Aorta (tissue), 5 donors: ENCODE data around the gene CBLC. TPM values are rescaled to one million over a fixed set of nuclear protein-coding genes. Genes with fewer than 3 reads are reported as not detected.

Experiments
- ATAC-seq: fragments of 200-7000 bp; cut with Tn5 transposase; one replicate; pipeline ENCODE4 v1.9.1; 2022; ENCODE audit warnings: moderate library complexity; ENCODE audit not compliant: low FRiP score
- DNase-seq, 2 donors: peaks; one replicate each; pipeline ENCODE4 v3.0.0-alpha.2; 2020
- H3K27ac ChIP-seq, 2 donors: one replicate each; pipeline ENCODE4 v1.5.1; 2013; ENCODE audit warnings: low read length in 2 of 2, mild to moderate bottlenecking in 2 of 2, moderate library complexity in 2 of 2, control low read depth in 1 of 2, inconsistent platforms in 1 of 2, low read depth in 1 of 2
- H3K27me3 ChIP-seq, 2 donors: one replicate each; pipeline ENCODE4 v1.6.1; 2013; ENCODE audit warnings: control low read depth in 1 of 2, low read length in 1 of 2, mild to moderate bottlenecking in 1 of 2, moderate library complexity in 1 of 2; ENCODE audit not compliant: insufficient read depth in 2 of 2, control insufficient read depth in 1 of 2
- H3K36me3 ChIP-seq, 2 donors: one replicate each; pipeline ENCODE4 v1.6.1; 2013; ENCODE audit warnings: control low read depth in 1 of 2, low read length in 1 of 2, mild to moderate bottlenecking in 1 of 2; ENCODE audit not compliant: insufficient read depth in 2 of 2, control insufficient read depth in 1 of 2
- H3K4me1 ChIP-seq, 2 donors: one replicate each; pipeline ENCODE4 v1.6.1; 2013; ENCODE audit warnings: low read length in 2 of 2, control low read depth in 1 of 2, mild to moderate bottlenecking in 1 of 2, moderate library complexity in 1 of 2; ENCODE audit not compliant: insufficient read depth in 2 of 2, control insufficient read depth in 1 of 2
- H3K4me3 ChIP-seq, 2 donors: one replicate each; pipeline ENCODE4 v1.5.1; 2013; ENCODE audit warnings: low read length in 2 of 2, control low read depth in 1 of 2, mild to moderate bottlenecking in 1 of 2
- H3K9me3 ChIP-seq: one replicate; pipeline ENCODE4 v1.6.1; 2013; ENCODE audit warnings: mild to moderate bottlenecking, low read length; ENCODE audit not compliant: control insufficient read depth
- WGBS, 2 donors: extraction: QIAGEN DNeasy Blood & Tissue Kit; methylation state at CpG; one replicate each; pipeline ENCODE4 v1.1.7; 2013; 5-methylcytosine and 5-hydroxymethylcytosine counted together
- intact Hi-C, 2 donors: fragments of 100-400 bp; cut with DNase I; formaldehyde crosslinking; loops; one replicate each; pipeline versions ENCODE4 v1.14.2 to v1.15.0; 2022
- polyA plus RNA-seq, 2 donors: library from polyadenylated mRNA; stranded (reverse); fragments of 200-250 nt; gene quantifications; one replicate each; pipeline ENCODE4 v1.2.3, GENCODE V29; 2013
- total RNA-seq, 2 donors: library from RNA; stranded (reverse); fragmentation: NEBNext Ultra II Directional; extraction: Animal tissue kit (Norgen Biotek cat#: 25700); gene quantifications; one replicate each; pipeline ENCODE4 v1.2.1, GENCODE V29; 2021
- donor health status: healthy with polysubstance abuse.
- donor health status: Bipolar disorder and iron deficiency.
- donor health status: DM: no; HTN: no; CAD: no.
- donor health status: DM: no; HTN: no; CAD: no.
- donor health status: DM: yes; HTN: yes; CAD: no.

CBLC gene
- total and polyA plus RNA-seq, 4 donors, result 13.3 TPM; not detected in 3

GRCh38 chr19:44809577-44810233 lies 32.0 kb downstream of the CBLC start:
- Histone ChIP-seq H3K9me3 (no peaks in the 10 kb centered on the region), H3K27ac (peak overlapping the region in 1 of 2 donors; percentile 76), H3K4me1 (no peaks in the 10 kb centered on the region), H3K36me3 (peaks cover 0 to 1% of the 10 kb centered on the region in 2 donors), H3K27me3 (no peaks in the 10 kb centered on the region), H3K4me3 (peak overlapping the region; percentile 67 to 97)
- 0 to 5% methylated on average over 7 of the region's 7 CpGs for WGBS, 2 donors
- peak; percentile 67 to 89 for DNase-seq
- peak; percentile 55 for ATAC-seq
- intact Hi-C loops, result no loop called here

- H3K4me3 ChIP-seq, result peak overlapping the region; percentile 67 to 97
- intact Hi-C loops, result no loop called here
- DNase-seq (no peak), ATAC-seq (no peak)
- H3K4me1 ChIP-seq, result no peaks in the 10 kb centered on the region
- H3K27me3 ChIP-seq, result no peaks in the 10 kb centered on the region
- peaks cover 0 to 1% of the 10 kb centered on the region in 2 donors for H3K36me3 ChIP-seq
- WGBS, 2 donors, result 19 to 26% methylated on average over 13 of the region's 13 CpGs
- H3K27ac ChIP-seq, result no peak overlapping the region
- no peaks in the 10 kb centered on the region for H3K9me3 ChIP-seq
These were observed 32.8 kb downstream of the CBLC start for GRCh38 chr19:44810234-44811121.

- Histone ChIP-seq H3K36me3 (peaks cover 0 to 1% of the 10 kb centered on the region in 2 donors), H3K27me3 (no peaks in the 10 kb centered on the region), H3K9me3 (no peaks in the 10 kb centered on the region), H3K4me1 (no peaks in the 10 kb centered on the region), H3K27ac (no peak overlapping the region), H3K4me3 (no peak overlapping the region)
- 75 to 78% methylated on average over 7 of the region's 7 CpGs for WGBS, 2 donors
- ATAC-seq, result no peak
- DNase-seq, result no peak
- intact Hi-C loops, result no loop called here
These were observed 33.4 kb downstream of the CBLC start for GRCh38 chr19:44811122-44811419.

- no peak overlapping the region for H3K27ac ChIP-seq
- no peaks in the 10 kb centered on the region for H3K9me3 ChIP-seq
- peaks cover 0 to 1% of the 10 kb centered on the region in 2 donors for H3K36me3 ChIP-seq
- H3K4me1 ChIP-seq, result no peaks in the 10 kb centered on the region
- no peaks in the 10 kb centered on the region for H3K27me3 ChIP-seq
- intact Hi-C loops, result no loop called here
- no peak for DNase-seq
- WGBS, 2 donors, result 79 to 81% methylated on average over 28 of the region's 28 CpGs
- no peak overlapping the region for H3K4me3 ChIP-seq
- ATAC-seq, result no peak
These were observed 34.5 kb downstream of the CBLC start for GRCh38 chr19:44812142-44812718.

- 75 to 78% methylated on average over 36 to 38 of the region's 38 CpGs for WGBS, 2 donors
- intact Hi-C loops, result no loop called here
These were observed 35.6 kb downstream of the CBLC start for GRCh38 chr19:44813070-44813840.

GRCh38 chr19:44813841-44814470 lies 36.3 kb downstream of the CBLC start:
- Histone ChIP-seq H3K4me1 (no peaks in the 10 kb centered on the region), H3K36me3 (peaks cover 0 to 1% of the 10 kb centered on the region in 2 donors), H3K27me3 (no peaks in the 10 kb centered on the region), H3K4me3 (no peak overlapping the region), H3K9me3 (no peaks in the 10 kb centered on the region), H3K27ac (no peak overlapping the region)
- DNase-seq (no peak), ATAC-seq (no peak)
- WGBS, 2 donors, result 84 to 86% methylated on average over 16 of the region's 16 CpGs
- intact Hi-C loops, result no loop called here

More at GRCh38 chr19:44813070-44813840, 35.6 kb downstream of the CBLC start:
- H3K4me1 ChIP-seq, result no peaks in the 10 kb centered on the region
- H3K27me3 ChIP-seq, result no peaks in the 10 kb centered on the region
- H3K27ac ChIP-seq, result no peak overlapping the region
- no peak for DNase-seq
- H3K36me3 ChIP-seq, result peaks cover 0 to 1% of the 10 kb centered on the region in 2 donors
- ATAC-seq, result no peak
- H3K4me3 ChIP-seq, result no peak overlapping the region
- no peaks in the 10 kb centered on the region for H3K9me3 ChIP-seq

- no peak for DNase-seq
- 89 to 91% methylated on average over 17 of the region's 17 CpGs for whole genome bisulfite sequencing, 2 donors
- no peaks in the 10 kb centered on the region for H3K9me3 ChIP-seq
- no peak overlapping the region for H3K27ac ChIP-seq
- no peak for ATAC-seq
- no peaks in the 10 kb centered on the region for H3K4me1 ChIP-seq
- H3K27me3 ChIP-seq, result no peaks in the 10 kb centered on the region
- peaks cover 0 to 1% of the 10 kb centered on the region in 2 donors for H3K36me3 ChIP-seq
- intact Hi-C loops, result no loop called here
- H3K4me3 ChIP-seq, result no peak overlapping the region
These were observed 36.8 kb downstream of the CBLC start for GRCh38 chr19:44814517-44814916.

- H3K4me3 ChIP-seq, result no peak overlapping the region
- intact Hi-C loops, result no loop called here
- DNase-seq (no peak), ATAC-seq (no peak)
- H3K9me3 ChIP-seq, result no peaks in the 10 kb centered on the region
- H3K4me1 ChIP-seq, result no peaks in the 10 kb centered on the region
- H3K27me3 ChIP-seq, result no peaks in the 10 kb centered on the region
- peaks cover 0 to 1% of the 10 kb centered on the region in 2 donors for H3K36me3 ChIP-seq
- no peak overlapping the region for H3K27ac ChIP-seq
- 80 to 81% methylated on average over 2 of the region's 2 CpGs for WGBS, 2 donors
These were observed 38.6 kb downstream of the CBLC start for GRCh38 chr19:44816301-44816700.
